HuH-7 (cell line): ENCODE data around the gene GPC1.

Source experiments
- DNase-seq: peaks from one replicate; pipeline ENCODE4 v3.0.0; 2011; ENCODE audit warnings: low spot score

GPC1 gene

DNA sequence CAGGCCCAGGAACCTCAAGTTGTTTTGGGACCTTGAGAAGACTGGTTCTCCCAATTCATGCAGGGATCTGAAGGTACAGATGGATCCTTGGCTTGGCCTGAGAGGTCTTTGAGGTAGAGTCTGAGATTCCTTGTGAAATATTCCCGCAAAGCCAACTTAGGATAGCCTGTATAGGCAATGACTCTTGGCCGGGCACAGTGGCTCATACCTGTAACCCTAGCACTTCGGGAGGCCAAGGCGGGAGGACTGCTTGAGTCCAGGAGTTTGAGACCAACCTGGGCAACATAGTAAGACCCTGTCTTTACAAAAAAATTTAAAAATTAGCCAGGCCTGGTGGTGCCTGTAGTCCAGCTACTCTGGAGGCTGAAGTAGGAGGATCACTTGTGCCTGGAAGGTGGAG lies 81.9 kb downstream of the GPC1 start:
- DNase-seq: no peak
